Head of caudate nucleus (tissue), 42 donors: ENCODE data around the gene TSHZ1.

Experiments
- DNase-seq, 42 donors: peaks; one replicate each; pipeline versions ENCODE4 v3.0.0 to v3.0.0-alpha.2; 2020 to 2021; ENCODE audit warnings: mixed read lengths in 7 of 42
- intact Hi-C: fragments of 100-400 bp; cut with DNase I; formaldehyde crosslinking; loops from one replicate; pipeline ENCODE4 v1.15.0; 2022

The TSHZ1 gene

GRCh38 chr18:75215663-75216062, 5.1 kb downstream of the TSHZ1 start:
- no peak for DNase-seq
- intact Hi-C loops: no loop called here

DNA sequence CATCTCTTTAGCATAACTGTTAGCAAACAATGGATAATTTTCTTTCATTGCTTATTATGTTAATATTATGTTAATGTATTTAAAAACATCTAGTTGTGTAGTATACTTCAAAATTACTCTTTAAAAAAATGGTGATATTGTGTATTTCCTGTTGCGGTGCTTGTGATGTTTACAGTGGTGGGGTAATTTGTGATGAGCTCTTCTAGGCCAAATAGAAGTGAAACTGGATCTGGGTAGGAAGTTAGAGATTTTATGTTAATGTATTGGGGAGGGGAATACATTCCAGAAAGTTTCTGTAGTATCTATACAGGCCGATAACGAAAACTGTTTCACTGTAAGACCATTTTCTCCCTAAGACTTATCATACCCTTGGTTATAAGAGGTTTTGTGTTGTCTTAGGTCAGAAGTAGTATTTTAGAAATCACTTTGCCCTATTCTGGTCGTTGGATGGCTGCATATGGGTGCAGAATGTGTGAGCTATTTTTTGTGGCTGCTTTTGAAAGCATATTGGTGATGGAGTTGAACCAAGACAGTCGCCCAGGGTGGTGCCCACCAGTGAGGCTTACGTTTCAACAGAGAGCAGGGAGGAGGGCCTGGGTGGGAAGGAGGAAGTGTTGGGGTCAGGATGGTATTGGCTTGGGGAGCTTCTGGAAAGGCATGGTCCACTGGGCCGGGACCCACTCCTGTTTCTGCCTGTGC, 5.8 kb downstream of the TSHZ1 start:
- DNase-seq: no peak
- intact Hi-C loops: no loop called here

- no peak for DNase-seq
- intact Hi-C loops: no loop called here
These were observed 6.5 kb downstream of the TSHZ1 start for GRCh38 chr18:75216911-75217689.

DNA sequence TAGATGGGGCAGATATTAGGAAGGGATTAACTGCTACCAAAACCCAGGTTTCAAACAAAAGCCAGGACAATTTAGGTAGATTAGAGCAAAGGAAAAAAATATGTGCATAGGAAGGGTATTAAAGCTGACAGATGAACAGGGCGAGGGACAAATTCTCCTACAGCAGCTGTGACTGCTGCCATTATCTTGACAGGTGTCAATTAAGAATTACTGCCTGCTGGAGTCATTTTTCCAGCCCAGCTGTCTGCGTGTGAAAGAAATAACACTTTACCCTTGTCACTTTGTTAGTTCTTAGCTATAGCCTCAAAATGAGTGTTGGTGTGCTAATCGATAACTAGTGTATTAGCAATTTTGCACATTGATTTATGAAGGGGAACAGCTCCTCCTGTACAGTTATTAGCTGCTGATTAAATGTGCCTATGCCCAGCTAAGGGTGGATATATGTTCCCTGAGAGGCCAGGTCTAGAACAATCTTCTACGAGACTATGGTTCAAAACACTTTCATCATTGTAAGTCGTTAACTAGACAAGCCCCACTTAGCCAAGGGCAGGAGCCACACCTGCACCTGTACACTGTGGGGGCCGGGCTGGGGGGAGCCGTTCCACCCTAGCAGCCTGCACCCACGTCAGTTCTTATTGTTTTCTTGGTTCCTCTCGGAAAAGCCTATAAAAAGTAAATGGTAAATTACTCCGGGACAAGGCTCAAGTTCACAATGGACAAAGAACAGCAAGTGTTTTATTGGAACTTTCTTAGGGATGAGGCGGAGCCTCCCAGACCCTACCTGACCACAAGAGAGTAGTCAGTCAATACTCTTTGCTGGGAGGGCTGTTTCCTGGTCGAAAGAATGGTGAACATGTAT, 7.7 kb downstream of the TSHZ1 start:
- intact Hi-C loops: no loop called here
- no peak for DNase-seq

GRCh38 chr18:75219745-75220375, 9.3 kb downstream of the TSHZ1 start:
- no peak for DNase-seq
- intact Hi-C loops: no loop called here

GRCh38 chr18:75220551-75221355, 10.2 kb downstream of the TSHZ1 start:
- DNase-seq: peak in 2 of 42 donors; percentile 30
- intact Hi-C loops: no loop called here

DNA sequence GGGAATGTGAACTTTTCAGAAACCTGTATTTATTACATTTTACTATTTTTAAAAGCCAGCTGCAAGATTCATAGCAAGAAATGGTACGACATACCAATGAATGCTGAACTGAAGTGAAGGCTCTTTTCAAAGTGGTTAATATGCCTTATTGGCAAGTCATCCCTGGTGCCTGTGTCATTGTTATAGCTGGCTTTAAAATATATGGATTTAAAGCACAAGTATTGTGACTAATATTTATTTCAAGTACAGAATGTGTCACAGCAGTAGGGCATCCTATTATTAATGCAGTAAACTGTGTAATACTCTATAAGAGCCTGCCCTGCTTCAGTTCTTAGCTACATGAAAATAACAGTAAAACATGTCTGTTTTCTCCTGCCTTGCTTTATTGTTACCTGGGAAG, 10.8 kb downstream of the TSHZ1 start:
- DNase-seq: no peak
- intact Hi-C loops: no loop called here

- no peak for DNase-seq
- intact Hi-C loops: no loop called here
These were observed 11.3 kb downstream of the TSHZ1 start for GRCh38 chr18:75221897-75222296.

GRCh38 chr18:75222407-75222806, 11.8 kb downstream of the TSHZ1 start:
- intact Hi-C loops: no loop called here
- no peak for DNase-seq

- DNase-seq: no peak
- intact Hi-C loops: no loop called here
These were observed 13.2 kb downstream of the TSHZ1 start for GRCh38 chr18:75223687-75224347.

GRCh38 chr18:75226286-75226955, 15.8 kb downstream of the TSHZ1 start:
- peak in 1 of 42 donors; percentile 44 for DNase-seq
- intact Hi-C loops: no loop called here

DNA sequence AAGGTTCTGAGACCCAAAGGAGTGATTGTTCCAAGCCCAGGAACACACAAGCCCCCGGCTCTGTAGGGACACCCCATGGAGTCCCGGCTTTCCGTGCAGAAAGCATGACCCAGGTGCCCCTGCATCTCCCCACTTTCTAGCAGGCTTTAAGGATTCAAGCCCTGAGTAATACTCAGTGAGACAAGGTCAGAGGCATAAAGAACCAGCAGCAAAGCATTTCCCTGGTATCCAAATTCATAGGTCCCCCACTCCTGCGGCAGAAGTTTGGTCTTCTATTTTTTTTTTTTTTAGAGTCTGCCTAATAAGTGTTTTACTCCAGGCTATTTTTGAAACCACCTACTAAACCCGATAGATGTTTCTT, 16.3 kb downstream of the TSHZ1 start:
- no peak for DNase-seq
- intact Hi-C loops: no loop called here

DNA sequence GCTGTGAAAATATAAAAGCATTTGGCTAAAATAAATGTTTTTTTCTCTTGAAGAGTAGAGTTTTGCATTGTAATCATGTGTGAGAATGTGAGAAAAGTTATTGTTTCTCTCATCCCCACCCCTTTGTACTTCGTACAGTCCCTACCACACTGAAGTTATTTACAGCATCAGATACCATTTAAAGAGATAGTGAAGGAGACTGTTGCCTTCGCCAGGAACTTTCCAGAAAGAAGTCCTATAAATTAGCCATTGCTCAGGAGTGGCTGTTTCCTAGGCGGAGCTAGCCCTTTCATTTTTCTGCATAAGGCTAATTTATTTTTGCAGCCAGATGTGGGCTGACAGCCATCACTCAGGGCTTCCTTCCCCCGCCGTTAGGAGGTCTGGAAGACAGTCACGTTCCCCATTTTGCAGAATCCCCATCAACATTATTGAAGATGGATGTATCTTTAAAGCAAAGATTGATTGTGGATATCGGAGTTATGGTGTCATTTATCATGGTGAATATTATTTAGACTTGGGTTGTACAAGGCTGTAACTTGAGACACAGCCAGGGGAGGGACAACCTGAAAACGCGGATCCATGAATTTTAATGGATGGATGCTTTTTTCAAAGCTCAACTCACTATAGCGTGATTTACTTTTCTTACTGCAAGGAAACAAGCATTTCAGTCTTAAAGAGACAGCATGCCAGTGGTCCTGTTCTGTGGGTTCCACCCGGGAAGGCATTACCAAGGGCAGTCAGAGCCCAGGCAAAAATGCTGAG, 17.1 kb downstream of the TSHZ1 start:
- no peak for DNase-seq
- intact Hi-C loops: no loop called here

DNA sequence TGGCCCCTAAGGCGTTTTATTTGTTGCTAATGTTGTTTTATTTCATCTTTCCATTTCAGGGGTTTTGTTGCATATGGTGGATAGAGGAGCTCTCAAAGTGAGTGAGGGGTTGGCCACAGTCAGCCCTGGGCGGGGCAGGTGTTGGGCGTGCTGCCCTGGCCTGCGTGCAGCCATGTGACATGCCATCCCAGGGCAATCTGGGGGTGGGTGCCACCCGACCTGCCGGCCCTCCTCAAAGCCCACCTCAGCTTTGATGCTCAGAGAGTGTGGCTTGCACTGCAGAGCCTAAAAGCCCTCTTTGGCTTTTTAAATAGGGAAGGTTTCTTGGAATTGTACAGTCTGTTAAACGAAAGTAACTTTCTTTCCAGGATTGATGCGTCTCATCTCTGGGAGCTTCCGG, 18.4 kb downstream of the TSHZ1 start:
- DNase-seq: no peak
- intact Hi-C loops: no loop called here

DNA sequence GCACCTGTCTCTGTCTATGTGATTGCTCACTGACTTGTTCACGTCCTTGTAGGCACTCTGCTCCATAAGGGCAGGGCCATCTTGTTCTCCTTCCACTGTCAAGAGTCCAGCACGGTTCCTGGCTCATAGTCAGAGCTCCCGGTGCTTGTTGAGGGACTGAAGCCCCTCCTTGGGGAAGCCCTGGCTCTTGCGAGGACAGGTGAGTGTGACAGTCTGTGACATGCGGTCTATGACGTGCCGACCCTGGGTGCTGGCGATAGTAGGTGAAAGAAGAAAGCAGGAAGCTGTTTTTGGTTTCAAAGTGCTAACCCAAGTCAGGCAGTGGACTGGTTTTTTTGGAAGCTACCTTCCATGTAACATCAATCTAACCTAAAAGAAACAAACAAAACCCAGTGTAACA, 18.8 kb downstream of the TSHZ1 start:
- DNase-seq: no peak
- intact Hi-C loops: no loop called here

- intact Hi-C loops: no loop called here
These were observed 19.8 kb downstream of the TSHZ1 start for GRCh38 chr18:75230163-75231052.

More at GRCh38 chr18:75230163-75231052, 19.8 kb downstream of the TSHZ1 start:
- DNase-seq: no peak
